Left ventricle myocardium inferior (tissue), 1 donor: Measurements from ENCODE around the gene COL19A1. TPM values are rescaled to one million over a fixed set of nuclear protein-coding genes. Genes with fewer than 3 reads are reported as not detected.

ENCODE experiments used
- DNase-seq: peaks from one replicate; pipeline ENCODE4 v3.0.0-alpha.2; 2020
- H3K27ac ChIP-seq: fragments of 200-600 bp; replicated peaks from 2 replicates; pipeline ENCODE4 v1.8.0; 2021
- H3K27me3 ChIP-seq: fragments of 200-600 bp; 2 replicates; pipeline ENCODE4 v1.8.0; 2021; ENCODE audit warnings: low read depth
- H3K36me3 ChIP-seq: fragments of 200-600 bp; 2 replicates; pipeline ENCODE4 v1.8.0; 2021
- H3K4me1 ChIP-seq: fragments of 200-600 bp; 2 replicates; pipeline ENCODE4 v1.8.0; 2021
- H3K4me3 ChIP-seq: fragments of 200-600 bp; 2 replicates; pipeline ENCODE4 v1.8.0; 2021; ENCODE audit warnings: mild to moderate bottlenecking, moderate library complexity
- H3K9me3 ChIP-seq: fragments of 200-600 bp; replicated peaks from 2 replicates; pipeline ENCODE4 v1.8.0; 2021
- CTCF ChIP-seq: fragments of 200-600 bp; IDR thresholded peaks from 2 replicates; pipeline ENCODE4 v1.8.0; 2021; ENCODE audit warnings: antibody characterized with exemption, mild to moderate bottlenecking, borderline replicate concordance
- intact Hi-C: fragments of 100-400 bp; cut with micrococcal nuclease; formaldehyde crosslinking; loops from one replicate; pipeline ENCODE4 v1.11.0; 2022
- total RNA-seq: library from RNA; stranded (reverse); fragmentation: NEBNext Ultra II Directional; extraction: Animal tissue kit (Norgen Biotek cat#: 25700); gene quantifications from one replicate; pipeline ENCODE4 v1.2.1, GENCODE V29; 2021
- donor health status: DM: no; HTN: yes; CAD: no; lungs with severe emphysema.

The COL19A1 gene
- total RNA-seq, 1 donor from 2014 or later = 1.9 TPM

- no peaks in the 10 kb centered on the region for H3K36me3 ChIP-seq
- H3K27ac ChIP-seq = no peak overlapping the region
- no peak for DNase-seq
- no peaks in the 10 kb centered on the region for H3K9me3 ChIP-seq
- H3K4me1 ChIP-seq = no peaks in the 10 kb centered on the region
- no peak overlapping the region for H3K4me3 ChIP-seq
- intact Hi-C loops = no loop called here
- no peak for TF ChIP-seq CTCF
- no peaks in the 10 kb centered on the region for H3K27me3 ChIP-seq
These were observed 114.3 kb downstream of the COL19A1 start for GRCh38 chr6:69980624-69981023.

- Histone ChIP-seq H3K9me3 (no peaks in the 10 kb centered on the region), H3K27me3 (no peaks in the 10 kb centered on the region), H3K4me3 (no peak overlapping the region), H3K4me1 (no peaks in the 10 kb centered on the region), H3K27ac (no peak overlapping the region), H3K36me3 (no peaks in the 10 kb centered on the region)
- TF ChIP-seq CTCF = no peak
- DNase-seq = no peak
- intact Hi-C loops = no loop called here
These were observed 118.2 kb downstream of the COL19A1 start for GRCh38 chr6:69984506-69984905.

- Histone ChIP-seq H3K4me1 (no peaks in the 10 kb centered on the region), H3K27ac (no peak overlapping the region), H3K4me3 (no peak overlapping the region), H3K27me3 (no peaks in the 10 kb centered on the region), H3K36me3 (no peaks in the 10 kb centered on the region), H3K9me3 (no peaks in the 10 kb centered on the region)
- intact Hi-C loops = no loop called here
- TF ChIP-seq CTCF = no peak
- no peak for DNase-seq
These were observed 118.8 kb downstream of the COL19A1 start for GRCh38 chr6:69985180-69985579.

- Histone ChIP-seq H3K27me3 (no peaks in the 10 kb centered on the region), H3K27ac (no peak overlapping the region), H3K4me3 (no peak overlapping the region), H3K36me3 (no peaks in the 10 kb centered on the region), H3K9me3 (no peaks in the 10 kb centered on the region), H3K4me1 (no peaks in the 10 kb centered on the region)
- DNase-seq = no peak
- TF ChIP-seq CTCF = no peak
- intact Hi-C loops = no loop called here
These were observed 121.2 kb downstream of the COL19A1 start for GRCh38 chr6:69987550-69987949.

GRCh38 chr6:69988458-69989126 lies 122.2 kb downstream of the COL19A1 start:
- no peak for DNase-seq
- Histone ChIP-seq H3K4me1 (no peaks in the 10 kb centered on the region), H3K36me3 (no peaks in the 10 kb centered on the region), H3K27ac (no peak overlapping the region), H3K4me3 (no peak overlapping the region), H3K9me3 (no peaks in the 10 kb centered on the region), H3K27me3 (no peaks in the 10 kb centered on the region)
- TF ChIP-seq CTCF = no peak
- intact Hi-C loops = no loop called here
